HPDE6-E6E7 (cell line): ENCODE measurements around the gene ADAM12.

ENCODE experiments used
- DNase-seq: peaks from one replicate; pipeline ENCODE4 v3.0.0; 2011; ENCODE audit warnings: missing footprints; ENCODE audit errors: extremely low spot score

The ADAM12 gene

DNA sequence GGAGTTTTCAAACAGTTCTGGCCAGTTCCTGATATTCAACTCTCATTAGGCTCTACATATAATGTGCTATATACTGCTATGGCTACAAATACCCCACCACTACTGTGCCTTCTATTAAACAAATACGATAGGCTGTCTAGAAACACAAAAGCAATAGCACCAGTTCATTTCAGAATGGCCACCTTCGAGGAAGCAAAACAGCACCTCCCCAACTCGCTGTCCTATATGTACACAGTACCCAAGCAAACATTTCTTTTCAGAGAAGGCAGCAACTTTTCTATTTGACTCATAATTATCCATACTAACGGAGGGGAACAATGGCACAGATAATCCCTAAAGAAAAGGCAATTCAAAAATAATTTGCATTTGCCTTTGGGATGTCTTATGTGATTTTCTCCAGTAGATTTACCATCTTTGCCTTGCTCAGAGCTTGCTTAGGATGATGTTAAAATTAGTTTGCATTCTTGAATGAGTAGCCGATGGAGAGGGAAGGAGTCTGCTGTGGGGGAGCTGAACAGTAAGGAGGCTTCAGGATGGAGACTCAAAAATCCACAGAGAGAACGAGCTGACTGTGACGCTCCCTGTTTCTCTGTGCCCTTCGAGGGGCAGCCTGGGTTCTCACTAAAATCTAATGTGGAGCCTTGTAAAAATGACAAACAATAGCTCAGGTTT, 273.3 kb downstream of the ADAM12 start:
- no peak for DNase-seq

DNA sequence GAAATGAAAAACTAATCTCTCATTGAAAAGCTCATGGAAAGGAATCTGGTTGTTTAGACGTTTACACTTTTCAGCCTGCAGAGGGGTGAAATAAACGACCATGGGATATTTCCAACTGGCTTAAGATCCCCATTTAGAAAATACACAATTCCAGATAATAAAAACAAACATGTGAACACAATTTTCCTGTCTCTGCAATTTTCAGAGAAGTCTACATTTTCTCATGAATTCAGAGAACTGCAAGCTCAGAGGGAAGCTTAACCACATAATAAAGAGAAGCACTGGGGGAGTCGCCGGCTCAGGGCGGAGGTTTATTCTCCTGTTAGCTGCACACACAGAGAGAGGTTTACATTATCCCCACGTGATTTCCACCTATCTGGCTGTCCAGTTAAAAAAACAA, 276.8 kb downstream of the ADAM12 start:
- DNase-seq, result no peak

- no peak for DNase-seq
These were observed 277.6 kb downstream of the ADAM12 start for GRCh38 chr10:126110489-126111180.

DNA sequence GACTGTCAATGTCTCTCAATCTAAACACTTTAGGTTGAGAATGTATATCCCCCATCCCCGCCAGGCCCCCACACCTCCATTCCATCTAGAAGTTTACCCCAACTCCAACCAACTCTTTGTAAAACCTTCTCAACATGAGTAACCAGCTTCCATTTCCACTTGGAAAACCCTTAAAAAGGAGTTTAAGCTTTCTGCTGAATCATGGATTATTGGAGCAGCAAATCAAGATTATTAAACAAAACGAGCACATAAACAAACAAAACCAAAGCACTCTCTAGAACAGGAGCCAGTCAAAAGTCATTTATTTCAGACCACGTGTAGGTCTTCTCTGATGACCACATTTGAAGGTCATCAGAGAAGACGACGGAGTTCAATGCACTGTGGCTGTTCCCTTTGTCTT, 278.4 kb downstream of the ADAM12 start:
- DNase-seq, result no peak

- no peak for DNase-seq
These were observed 279.6 kb downstream of the ADAM12 start for GRCh38 chr10:126108693-126109092.

- DNase-seq, result no peak
These were observed 283.5 kb downstream of the ADAM12 start for GRCh38 chr10:126104767-126105166.

DNA sequence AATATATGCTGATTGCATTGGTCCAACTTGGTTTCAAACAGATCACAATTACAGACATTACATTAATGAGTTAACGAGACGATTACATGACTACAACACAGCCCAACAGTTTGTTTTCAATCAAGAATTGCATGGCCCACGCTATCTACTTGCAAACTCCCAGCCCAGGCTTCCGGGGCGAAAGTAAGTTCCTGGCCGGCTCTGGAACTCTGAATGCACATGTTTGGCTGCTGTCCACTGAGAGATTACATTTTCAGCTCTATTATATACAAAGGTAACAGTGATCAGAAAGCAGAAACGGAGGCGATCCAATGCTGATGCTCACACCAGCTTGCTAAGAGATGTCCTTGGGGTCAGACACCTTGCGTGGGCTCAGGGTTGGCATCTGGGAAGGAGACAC, 285.6 kb downstream of the ADAM12 start:
- DNase-seq, result no peak

GRCh38 chr10:126101736-126102135, 286.5 kb downstream of the ADAM12 start:
- DNase-seq, result no peak

DNA sequence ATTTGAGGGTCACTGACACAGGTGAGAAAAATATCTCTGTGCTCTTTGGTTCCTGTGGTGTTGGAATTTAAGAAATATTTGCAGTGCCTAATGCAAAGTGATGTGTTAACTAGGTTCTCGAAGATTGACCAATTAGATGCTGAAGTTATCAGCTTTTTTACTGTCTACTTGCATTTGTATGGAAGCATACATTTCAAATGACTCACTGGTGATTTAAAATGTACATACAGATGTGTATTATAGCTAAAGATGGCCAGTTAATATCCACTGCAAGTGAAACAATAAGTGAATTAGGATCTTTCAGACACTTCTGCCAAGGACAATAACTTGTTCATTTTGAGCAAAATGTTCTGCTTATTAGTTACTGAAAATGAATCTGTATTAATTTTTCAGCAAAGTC, 287.0 kb downstream of the ADAM12 start:
- no peak for DNase-seq

GRCh38 chr10:126099366-126099765, 288.9 kb downstream of the ADAM12 start:
- DNase-seq, result no peak

- DNase-seq, result no peak
These were observed 290.1 kb downstream of the ADAM12 start for GRCh38 chr10:126098226-126098581.

GRCh38 chr10:126097558-126098225, 290.6 kb downstream of the ADAM12 start:
- no peak for DNase-seq

- DNase-seq, result no peak
These were observed 293.7 kb downstream of the ADAM12 start for GRCh38 chr10:126094537-126094936.

DNA sequence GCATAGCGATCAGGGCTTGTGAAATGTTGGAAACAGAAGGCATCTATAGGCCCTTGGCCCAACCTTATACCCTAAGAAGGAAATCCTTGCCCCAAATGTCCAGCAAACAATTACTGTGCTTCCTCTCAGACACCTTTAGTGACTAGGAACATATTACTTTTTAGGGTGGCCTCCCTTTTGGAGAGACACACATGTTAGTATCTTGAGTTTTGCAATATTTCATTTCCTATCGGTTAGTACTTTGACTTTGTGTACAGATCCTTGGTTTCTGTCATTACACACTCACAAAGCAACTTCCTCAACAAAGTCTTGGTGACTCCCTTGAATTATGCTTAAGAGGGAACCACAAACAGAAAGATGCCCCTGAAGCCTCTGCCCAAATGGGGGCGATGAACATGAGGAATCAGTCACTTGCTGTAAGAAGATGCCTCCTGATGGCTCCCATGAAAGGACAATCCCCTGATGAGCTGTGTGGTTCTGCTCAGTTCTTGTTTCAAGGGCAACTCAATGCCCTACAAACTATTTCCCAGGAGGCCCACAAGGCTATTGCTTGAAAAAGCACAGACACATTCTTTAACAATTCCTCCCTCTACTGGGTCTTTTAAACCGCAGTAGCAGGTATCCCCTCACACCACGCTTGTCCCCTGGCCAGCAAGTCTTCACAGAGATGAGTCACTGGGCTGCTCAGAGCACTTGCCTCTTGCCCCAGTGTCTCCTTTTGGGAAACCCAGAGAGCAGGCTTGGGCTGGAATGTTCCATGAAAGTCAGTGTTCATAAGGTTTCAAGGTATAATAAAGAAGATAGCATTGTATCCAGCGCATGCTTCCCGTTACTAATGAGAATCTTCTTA, 295.7 kb downstream of the ADAM12 start:
- no peak for DNase-seq

GRCh38 chr10:126090911-126091728, 297.2 kb downstream of the ADAM12 start:
- DNase-seq, result peak; percentile 82

GRCh38 chr10:126090443-126090842, 297.8 kb downstream of the ADAM12 start:
- no peak for DNase-seq

DNA sequence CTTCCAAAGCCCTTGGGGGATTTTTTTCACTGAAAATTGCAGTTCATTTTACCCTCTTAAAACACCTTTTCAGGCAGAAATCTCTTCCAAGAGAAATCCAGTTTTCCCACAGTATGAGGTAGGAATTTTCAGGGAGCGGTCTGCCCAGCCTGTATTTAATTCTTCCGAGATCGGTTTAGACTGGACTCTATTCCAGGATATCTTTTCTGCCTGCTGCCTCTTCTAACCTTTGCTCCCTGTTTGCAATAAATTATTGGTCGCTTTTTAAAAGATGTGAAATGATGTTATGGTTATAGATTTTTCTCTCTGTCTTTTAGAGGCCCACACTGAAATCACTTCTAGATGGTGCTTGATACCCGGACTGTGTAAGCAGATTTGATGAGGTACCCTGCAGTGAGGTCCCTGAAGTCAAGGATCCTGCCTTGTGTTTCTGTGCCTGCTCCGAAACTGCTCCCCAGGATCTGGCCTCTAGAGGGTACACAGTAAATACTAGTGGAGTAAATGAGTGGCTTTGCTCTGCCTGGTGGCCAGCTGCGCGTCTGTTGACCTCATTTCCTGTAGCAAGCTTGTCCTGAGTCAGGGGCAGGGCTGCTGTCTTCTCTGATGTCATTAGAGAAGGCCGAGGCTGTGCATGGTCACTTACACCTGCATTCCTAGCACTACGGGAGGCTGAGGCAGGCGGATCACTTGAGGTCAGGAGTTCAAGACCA, 300.3 kb downstream of the ADAM12 start:
- no peak for DNase-seq

- no peak for DNase-seq
These were observed 301.1 kb downstream of the ADAM12 start for GRCh38 chr10:126087153-126087680.

- no peak for DNase-seq
These were observed 302.5 kb downstream of the ADAM12 start for GRCh38 chr10:126085806-126086205.

- DNase-seq, result no peak
These were observed 303.9 kb downstream of the ADAM12 start for GRCh38 chr10:126084369-126084768.
